WTC11 (cell line): ENCODE data around the gene RPEL1. TPM values are rescaled to one million over a fixed set of nuclear protein-coding genes. Genes with fewer than 3 reads are reported as not detected.

Experiments
- ATAC-seq: fragments of 200-7000 bp; cut with Tn5 transposase; 2 replicates; pipeline ENCODE4 v1.10.0; 2021; ENCODE audit warnings: mild to moderate bottlenecking, moderate library complexity
- CTCF ChIA-PET: fragments of 300-600 bp; sonication (Branson Sonifier 250); formaldehyde crosslinking; loops from one replicate; lab custom pipeline; 2021; ENCODE audit warnings: antibody characterized with exemption; lab: Charles Lee
- POLR2A ChIA-PET: fragments of 350-600 bp; sonication (Branson Sonifier 250); formaldehyde crosslinking; loops from one replicate; lab custom pipeline; 2021; ENCODE audit warnings: antibody characterized with exemption; lab: Charles Lee
- DNase-seq: peaks from one replicate; pipeline ENCODE4 v3.0.0; 2021; ENCODE audit warnings: low spot score
- H3K27ac Mint-ChIP-seq: 2 replicates; pipeline ENCODE4 v1.8.0; 2021; ENCODE audit warnings: mixed read lengths
- H3K27me3 Mint-ChIP-seq: 2 replicates; pipeline ENCODE4 v1.8.0; 2021; ENCODE audit warnings: low read depth, mild to moderate bottlenecking, moderate library complexity, mixed read lengths
- H3K36me3 Mint-ChIP-seq: 2 replicates; pipeline ENCODE4 v1.8.0; 2021; ENCODE audit warnings: mixed read lengths
- H3K4me1 Mint-ChIP-seq: 2 replicates; pipeline ENCODE4 v1.8.0; 2022; ENCODE audit warnings: mixed read lengths
- H3K4me3 Mint-ChIP-seq: 2 replicates; pipeline ENCODE4 v1.8.0; 2021; ENCODE audit warnings: mild to moderate bottlenecking, moderate library complexity, mixed read lengths
- H3K9me3 Mint-ChIP-seq: 2 replicates; pipeline ENCODE4 v1.8.0; 2021; ENCODE audit warnings: mixed read lengths
- CDX4 ChIP-seq: fragments of 250-450 bp; sonication (Bioruptor Pico); IDR thresholded peaks from 2 replicates; pipeline ENCODE4 v1.9.0; 2021; ENCODE audit warnings: moderate library complexity, mild to moderate bottlenecking, inconsistent platforms, borderline replicate concordance
- CREB1 ChIP-seq: sonication (generic); formaldehyde crosslinking; IDR thresholded peaks from 2 replicates; pipeline ENCODE4 v1.8.0; 2023; ENCODE audit warnings: mild to moderate bottlenecking, missing genetic modification reagents
- FOXK1 ChIP-seq: sonication (generic); formaldehyde crosslinking; IDR thresholded peaks from 2 replicates; pipeline ENCODE4 v1.8.0; 2022; ENCODE audit warnings: mild to moderate bottlenecking, moderate library complexity, missing genetic modification reagents
- GRHL2 ChIP-seq: fragments of 250-450 bp; sonication (Bioruptor Pico); IDR thresholded peaks from 2 replicates; pipeline ENCODE4 v1.8.0; 2022; ENCODE audit warnings: mild to moderate bottlenecking, moderate library complexity; ENCODE audit not compliant: insufficient replicate concordance, severe bottlenecking
- IRF2 ChIP-seq: sonication (generic); formaldehyde crosslinking; IDR thresholded peaks from 2 replicates; pipeline ENCODE4 v1.8.0; 2022; ENCODE audit warnings: low read depth, missing genetic modification reagents, borderline replicate concordance
- MLX ChIP-seq: sonication (generic); formaldehyde crosslinking; IDR thresholded peaks from 2 replicates; pipeline ENCODE4 v1.8.1; 2023; ENCODE audit warnings: mild to moderate bottlenecking, missing genetic modification reagents, moderate library complexity
- MYBL2 ChIP-seq: sonication (generic); formaldehyde crosslinking; IDR thresholded peaks from 2 replicates; pipeline ENCODE4 v1.8.1; 2023; ENCODE audit warnings: mild to moderate bottlenecking, moderate library complexity, missing genetic modification reagents
- NFATC4 ChIP-seq: fragments of 250-450 bp; sonication (Bioruptor Pico); IDR thresholded peaks from 2 replicates; pipeline ENCODE4 v1.9.0; 2021; ENCODE audit warnings: mild to moderate bottlenecking
- NR1H2 ChIP-seq: sonication (generic); formaldehyde crosslinking; IDR thresholded peaks from 2 replicates; pipeline ENCODE4 v1.9.0; 2021; ENCODE audit warnings: mild to moderate bottlenecking, moderate library complexity, missing genetic modification reagents
- OVOL2 ChIP-seq: fragments of 250-450 bp; sonication (Bioruptor Pico); IDR thresholded peaks from 2 replicates; pipeline ENCODE4 v1.9.0; 2021; ENCODE audit warnings: mild to moderate bottlenecking, borderline replicate concordance
- PREB ChIP-seq: sonication (generic); formaldehyde crosslinking; IDR thresholded peaks from 2 replicates; pipeline ENCODE4 v1.8.1; 2022; ENCODE audit warnings: mild to moderate bottlenecking, missing genetic modification reagents, moderate library complexity, borderline replicate concordance
- STAT6 ChIP-seq: sonication (generic); formaldehyde crosslinking; conservative IDR thresholded peaks from 2 replicates; pipeline ENCODE4 v1.8.1; 2023; ENCODE audit warnings: mild to moderate bottlenecking, low read depth, missing genetic modification reagents, moderate library complexity
- ZNF512 ChIP-seq: sonication (generic); formaldehyde crosslinking; IDR thresholded peaks from 2 replicates; pipeline ENCODE4 v1.8.1; 2022; ENCODE audit warnings: missing genetic modification reagents, borderline replicate concordance
- total RNA-seq: library from RNA; stranded (reverse); gene quantifications from 3 replicates; pipeline ENCODE4 v1.2.3, GENCODE V29; 2021
- TF ChIP-seq, protein P1 (sequence below): fragments of 250-450 bp; sonication (Bioruptor Pico); IDR thresholded peaks from 2 replicates; pipeline ENCODE4 v1.9.0; 2021; ENCODE audit warnings: mild to moderate bottlenecking
- TF ChIP-seq, protein P2 (sequence below): sonication (generic); formaldehyde crosslinking; IDR thresholded peaks from 2 replicates; pipeline ENCODE4 v1.8.0; 2022; ENCODE audit warnings: mild to moderate bottlenecking, missing genetic modification reagents

Gene RPEL1
- total RNA-seq, 1 experiment from 2014 or later: 0.09 TPM

DNA sequence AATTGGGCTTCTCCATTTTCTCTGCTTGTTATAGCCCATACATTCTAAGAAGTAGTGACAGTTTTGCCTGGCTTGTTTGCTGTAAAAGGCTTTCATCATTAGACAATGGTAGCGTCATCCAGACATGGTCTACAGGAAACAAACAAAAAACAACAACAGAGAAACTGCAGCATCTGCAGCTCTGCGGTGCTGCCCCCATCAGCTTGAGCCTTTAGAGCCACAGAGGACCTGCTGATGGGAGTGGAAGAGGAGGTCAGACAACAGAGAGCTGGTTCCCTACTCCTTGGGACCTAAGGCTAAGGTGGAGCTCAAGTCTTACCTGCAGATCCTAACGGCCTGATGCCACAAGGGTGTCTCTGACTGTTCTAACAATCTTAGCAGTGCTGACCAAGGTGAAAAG is 34.3 kb downstream of the RPEL1 start:
- Mint-ChIP-seq H3K9me3 (no peaks in the 10 kb centered on the region), H3K4me1 (peaks cover 40% of the 10 kb centered on the region), H3K4me3 (no peak overlapping the region), H3K27me3 (peaks cover 62% of the 10 kb centered on the region), H3K36me3 (no peaks in the 10 kb centered on the region), H3K27ac (no peak overlapping the region)
- ATAC-seq: no peak
- DNase-seq: no peak
- ChIA-PET POLR2A (no interaction called here), CTCF (interaction anchor here (1.0 kb wide), 1 partner anchor 35 kb away, joined by 3 read pairs; no protein-coding TSS in a partner anchor)
- TF ChIP-seq PREB (CRISPR knock-in tag): no peak
- TF ChIP-seq FOXK1 (CRISPR knock-in tag): no peak
- TF ChIP-seq GRHL2 (CRISPR knock-in tag): no peak
- TF ChIP-seq, protein P1, sequence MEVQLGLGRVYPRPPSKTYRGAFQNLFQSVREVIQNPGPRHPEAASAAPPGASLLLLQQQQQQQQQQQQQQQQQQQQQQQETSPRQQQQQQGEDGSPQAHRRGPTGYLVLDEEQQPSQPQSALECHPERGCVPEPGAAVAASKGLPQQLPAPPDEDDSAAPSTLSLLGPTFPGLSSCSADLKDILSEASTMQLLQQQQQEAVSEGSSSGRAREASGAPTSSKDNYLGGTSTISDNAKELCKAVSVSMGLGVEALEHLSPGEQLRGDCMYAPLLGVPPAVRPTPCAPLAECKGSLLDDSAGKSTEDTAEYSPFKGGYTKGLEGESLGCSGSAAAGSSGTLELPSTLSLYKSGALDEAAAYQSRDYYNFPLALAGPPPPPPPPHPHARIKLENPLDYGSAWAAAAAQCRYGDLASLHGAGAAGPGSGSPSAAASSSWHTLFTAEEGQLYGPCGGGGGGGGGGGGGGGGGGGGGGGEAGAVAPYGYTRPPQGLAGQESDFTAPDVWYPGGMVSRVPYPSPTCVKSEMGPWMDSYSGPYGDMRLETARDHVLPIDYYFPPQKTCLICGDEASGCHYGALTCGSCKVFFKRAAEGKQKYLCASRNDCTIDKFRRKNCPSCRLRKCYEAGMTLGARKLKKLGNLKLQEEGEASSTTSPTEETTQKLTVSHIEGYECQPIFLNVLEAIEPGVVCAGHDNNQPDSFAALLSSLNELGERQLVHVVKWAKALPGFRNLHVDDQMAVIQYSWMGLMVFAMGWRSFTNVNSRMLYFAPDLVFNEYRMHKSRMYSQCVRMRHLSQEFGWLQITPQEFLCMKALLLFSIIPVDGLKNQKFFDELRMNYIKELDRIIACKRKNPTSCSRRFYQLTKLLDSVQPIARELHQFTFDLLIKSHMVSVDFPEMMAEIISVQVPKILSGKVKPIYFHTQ (CRISPR knock-in tag): no peak
- no peak for TF ChIP-seq NFATC4 (CRISPR knock-in tag)
- TF ChIP-seq, protein P2, sequence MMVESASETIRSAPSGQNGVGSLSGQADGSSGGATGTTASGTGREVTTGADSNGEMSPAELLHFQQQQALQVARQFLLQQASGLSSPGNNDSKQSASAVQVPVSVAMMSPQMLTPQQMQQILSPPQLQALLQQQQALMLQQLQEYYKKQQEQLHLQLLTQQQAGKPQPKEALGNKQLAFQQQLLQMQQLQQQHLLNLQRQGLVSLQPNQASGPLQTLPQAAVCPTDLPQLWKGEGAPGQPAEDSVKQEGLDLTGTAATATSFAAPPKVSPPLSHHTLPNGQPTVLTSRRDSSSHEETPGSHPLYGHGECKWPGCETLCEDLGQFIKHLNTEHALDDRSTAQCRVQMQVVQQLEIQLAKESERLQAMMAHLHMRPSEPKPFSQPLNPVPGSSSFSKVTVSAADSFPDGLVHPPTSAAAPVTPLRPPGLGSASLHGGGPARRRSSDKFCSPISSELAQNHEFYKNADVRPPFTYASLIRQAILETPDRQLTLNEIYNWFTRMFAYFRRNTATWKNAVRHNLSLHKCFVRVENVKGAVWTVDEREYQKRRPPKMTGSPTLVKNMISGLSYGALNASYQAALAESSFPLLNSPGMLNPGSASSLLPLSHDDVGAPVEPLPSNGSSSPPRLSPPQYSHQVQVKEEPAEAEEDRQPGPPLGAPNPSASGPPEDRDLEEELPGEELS (CRISPR knock-in tag): no peak
- TF ChIP-seq OVOL2: no peak
- no peak for TF ChIP-seq MYBL2
- no peak for TF ChIP-seq MLX (CRISPR knock-in tag)
- no peak for TF ChIP-seq ZNF512 (CRISPR knock-in tag)
- TF ChIP-seq NR1H2 (CRISPR knock-in tag): no peak
- TF ChIP-seq CDX4 (CRISPR knock-in tag): no peak
- TF ChIP-seq STAT6: no peak
- TF ChIP-seq CREB1: no peak
- TF ChIP-seq IRF2: no peak
